ENCODE results near the gene CHCHD1.
A peak's percentile ranks its signal among the peaks of the same experiment; 100 is the strongest.
"Not testable (repeated sequence)": the region's sequence is repeated elsewhere in the genome, so short reads cannot be mapped to it uniquely, and the experiment has no call there.

The CHCHD1 gene

DNA sequence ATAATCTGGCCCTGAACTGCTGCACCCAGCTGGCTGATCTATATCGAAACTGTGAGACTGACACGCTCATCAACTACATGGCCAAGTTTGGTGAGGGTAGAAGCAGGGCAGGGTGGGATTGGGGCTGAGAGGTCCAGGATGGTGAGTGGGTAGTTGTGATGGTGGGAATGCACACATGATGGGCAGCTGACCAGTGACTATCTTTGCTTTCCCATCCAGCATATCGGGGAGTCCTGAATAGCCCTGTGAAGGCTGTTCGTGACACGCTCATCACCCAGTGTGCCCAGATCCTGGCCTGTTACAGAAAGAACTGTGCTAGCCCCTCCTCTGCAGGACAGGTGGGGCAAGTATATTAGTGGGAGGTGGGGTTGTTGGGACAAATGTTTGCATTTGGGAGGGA is 12.5 kb upstream of the CHCHD1 start:
- DNase-seq (ENCODE audit: low spot score) = no peak

DNA sequence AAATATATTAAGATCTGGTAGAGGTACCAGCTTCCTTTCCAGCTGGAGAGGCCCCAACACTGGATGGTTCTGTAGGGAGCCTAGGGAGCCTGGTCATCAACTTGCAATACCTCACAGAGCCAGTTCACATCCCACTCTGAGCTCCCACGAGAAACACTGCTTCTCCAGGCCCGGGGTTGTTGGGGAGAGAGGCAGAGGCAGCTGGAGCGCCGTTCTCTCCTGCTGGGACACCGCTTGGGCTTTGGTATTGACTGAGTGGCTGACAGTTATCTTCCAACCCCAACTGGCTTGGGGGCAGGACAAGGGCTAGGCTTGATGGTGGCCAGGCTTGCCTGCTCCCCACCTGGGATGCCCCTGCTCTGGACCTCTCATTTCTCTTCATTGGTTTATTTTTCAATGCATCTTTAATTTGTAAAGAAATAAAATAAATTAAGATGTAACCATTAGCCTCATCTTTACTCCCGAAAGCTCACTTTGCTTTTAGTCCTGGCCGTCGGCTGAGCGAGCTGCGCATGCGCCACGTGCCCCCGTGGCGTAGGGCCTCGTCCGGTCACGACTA is 10.0 kb upstream of the CHCHD1 start:
- peak; percentile 80 for DNase-seq (ENCODE audit: low spot score)

DNA sequence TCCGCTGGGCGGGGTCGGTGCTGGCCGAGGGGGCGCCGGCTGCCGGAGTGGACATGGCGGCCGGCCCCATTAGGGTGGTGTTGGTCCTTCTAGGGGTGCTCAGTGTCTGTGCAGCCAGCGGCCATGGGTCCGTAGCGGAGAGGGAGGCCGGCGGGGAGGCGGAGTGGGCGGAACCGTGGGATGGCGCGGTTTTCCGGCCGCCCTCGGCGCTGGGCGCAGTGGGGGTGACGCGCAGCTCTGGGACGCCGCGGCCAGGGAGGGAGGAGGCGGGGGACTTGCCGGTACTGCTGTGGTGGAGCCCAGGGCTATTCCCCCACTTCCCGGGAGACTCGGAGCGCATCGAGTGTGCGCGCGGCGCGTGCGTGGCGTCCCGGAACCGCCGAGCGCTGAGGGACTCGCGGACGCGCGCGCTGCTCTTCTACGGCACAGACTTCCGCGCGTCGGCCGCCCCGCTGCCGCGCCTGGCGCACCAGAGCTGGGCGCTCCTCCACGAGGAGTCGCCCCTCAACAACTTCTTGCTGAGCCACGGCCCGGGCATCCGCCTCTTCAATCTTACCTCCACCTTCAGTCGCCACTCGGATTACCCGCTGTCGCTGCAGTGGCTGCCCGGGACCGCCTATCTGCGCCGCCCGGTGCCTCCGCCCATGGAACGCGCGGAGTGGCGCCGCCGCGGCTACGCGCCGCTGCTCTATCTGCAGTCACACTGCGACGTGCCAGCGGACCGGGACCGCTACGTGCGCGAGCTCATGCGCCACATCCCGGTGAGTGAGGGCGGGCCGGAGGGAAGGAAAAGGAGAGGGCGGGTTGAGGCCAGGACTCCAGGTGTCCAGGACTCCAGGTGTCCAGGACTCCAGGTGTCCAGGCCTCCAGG is 9.3 kb upstream of the CHCHD1 start:
- peak; percentile 85 for DNase-seq (ENCODE audit: low spot score)

DNA sequence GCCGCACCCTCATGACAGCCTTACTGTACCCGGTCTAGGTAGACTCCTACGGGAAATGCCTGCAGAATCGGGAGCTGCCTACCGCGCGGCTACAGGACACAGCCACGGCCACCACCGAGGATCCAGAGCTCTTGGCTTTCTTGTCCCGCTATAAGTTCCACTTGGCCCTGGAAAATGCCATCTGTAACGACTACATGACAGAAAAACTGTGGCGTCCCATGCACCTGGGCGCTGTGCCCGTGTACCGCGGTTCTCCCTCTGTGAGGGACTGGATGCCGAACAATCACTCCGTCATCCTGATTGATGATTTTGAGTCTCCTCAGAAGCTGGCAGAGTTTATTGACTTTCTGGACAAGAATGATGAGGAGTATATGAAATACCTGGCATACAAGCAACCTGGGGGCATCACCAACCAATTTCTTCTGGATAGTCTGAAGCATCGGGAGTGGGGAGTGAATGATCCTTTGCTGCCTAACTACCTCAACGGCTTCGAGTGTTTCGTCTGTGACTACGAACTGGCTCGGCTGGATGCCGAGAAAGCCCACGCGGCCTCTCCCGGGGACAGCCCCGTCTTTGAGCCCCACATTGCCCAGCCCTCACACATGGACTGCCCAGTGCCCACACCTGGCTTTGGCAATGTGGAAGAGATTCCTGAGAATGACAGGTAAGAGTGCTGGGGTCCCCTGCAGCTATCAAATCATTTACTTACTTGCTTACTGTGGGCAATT is 8.5 kb upstream of the CHCHD1 start:
- no peak for DNase-seq (ENCODE audit: low spot score)

DNA sequence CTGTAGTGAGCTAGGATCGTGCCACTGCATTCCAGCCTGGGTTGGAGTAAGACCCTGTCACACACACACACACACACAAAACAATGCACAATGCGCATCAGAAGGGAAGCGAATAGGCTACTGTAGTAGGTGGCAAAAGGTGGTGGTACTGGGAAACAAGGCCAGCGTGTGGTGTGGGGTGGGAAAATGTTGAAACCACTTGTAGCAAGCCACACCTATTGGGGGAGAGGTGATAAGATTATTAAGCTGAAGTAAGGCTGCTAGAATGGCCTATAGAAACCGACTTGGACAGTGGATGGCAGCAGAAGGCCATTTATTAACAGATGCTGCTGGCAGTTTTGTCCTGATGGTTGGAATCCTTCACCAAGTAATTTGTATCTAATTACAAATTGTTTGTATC is 7.2 kb upstream of the CHCHD1 start:
- peak; percentile 63 for DNase-seq (ENCODE audit: low spot score)

DNA sequence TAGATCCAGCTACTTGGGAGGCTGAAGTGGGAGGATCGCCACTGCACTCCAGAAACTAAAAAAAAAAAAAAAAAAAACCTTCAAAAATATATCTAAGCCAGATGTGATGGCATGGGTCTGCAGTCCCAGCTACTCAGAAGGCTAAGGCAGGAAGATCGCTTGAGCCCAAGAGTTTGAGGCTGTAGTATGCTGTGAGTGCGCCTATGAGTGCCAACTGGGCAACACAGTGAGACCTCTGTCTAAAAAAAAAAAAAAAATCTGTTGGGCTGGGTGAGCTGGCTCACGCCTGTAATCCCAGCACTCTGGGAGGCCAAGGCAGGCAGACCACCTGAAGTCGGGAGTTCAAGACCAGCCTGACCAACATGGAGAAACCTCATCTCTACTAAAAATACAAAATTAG is 2.8 kb upstream of the CHCHD1 start:
- DNase-seq (ENCODE audit: low spot score) = no peak

DNA sequence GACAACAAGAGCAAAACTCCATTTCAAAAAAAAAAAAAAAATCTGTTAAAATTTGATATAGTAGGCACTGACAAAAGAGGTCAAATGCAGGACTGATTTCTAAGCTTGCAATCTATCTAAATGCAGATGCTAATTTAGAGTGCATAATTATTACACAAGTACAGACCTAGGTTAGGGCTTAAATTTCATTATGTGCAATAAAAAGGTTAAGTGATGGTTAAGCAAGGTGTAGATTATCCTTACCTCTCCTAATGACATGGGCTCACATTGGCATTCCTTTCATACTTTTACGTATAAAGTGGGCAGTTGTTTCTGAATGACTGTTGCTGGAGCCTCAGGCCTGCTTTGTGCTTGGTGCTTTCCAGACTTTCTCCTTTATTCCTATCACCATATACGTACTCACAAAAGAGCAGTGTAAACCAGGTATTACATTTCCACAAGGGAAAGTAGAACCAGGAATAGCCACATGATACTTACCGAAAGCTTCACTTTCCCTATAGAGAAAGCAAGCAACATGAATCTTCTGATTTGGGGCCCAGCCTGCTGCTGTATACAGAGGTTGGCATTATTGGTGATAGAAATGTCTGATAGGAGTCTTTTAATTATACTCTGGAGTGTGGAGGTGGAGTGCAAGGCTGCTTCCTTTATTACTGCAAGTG is 2.2 kb upstream of the CHCHD1 start:
- no peak for DNase-seq (ENCODE audit: low spot score)

DNA sequence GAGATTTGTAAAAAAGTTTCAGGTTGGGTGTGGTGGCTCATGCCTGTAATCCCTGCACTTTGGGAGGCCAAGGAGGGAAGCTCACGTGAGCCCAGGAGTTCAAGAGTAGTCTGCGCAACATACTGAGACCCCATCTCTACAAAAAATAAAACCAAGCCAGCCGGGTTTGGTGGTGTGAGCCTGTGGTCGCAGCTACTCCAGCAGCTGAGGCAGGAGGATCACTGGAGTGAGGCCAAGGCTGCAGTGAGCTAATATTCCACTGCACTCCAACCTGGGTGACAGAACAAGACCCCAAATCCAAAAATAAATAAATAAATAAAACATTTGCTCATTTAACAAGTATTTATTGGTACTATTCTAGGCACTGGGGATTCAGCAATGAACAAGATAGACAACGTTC is 1.5 kb upstream of the CHCHD1 start:
- DNase-seq (ENCODE audit: low spot score) = no peak

DNA sequence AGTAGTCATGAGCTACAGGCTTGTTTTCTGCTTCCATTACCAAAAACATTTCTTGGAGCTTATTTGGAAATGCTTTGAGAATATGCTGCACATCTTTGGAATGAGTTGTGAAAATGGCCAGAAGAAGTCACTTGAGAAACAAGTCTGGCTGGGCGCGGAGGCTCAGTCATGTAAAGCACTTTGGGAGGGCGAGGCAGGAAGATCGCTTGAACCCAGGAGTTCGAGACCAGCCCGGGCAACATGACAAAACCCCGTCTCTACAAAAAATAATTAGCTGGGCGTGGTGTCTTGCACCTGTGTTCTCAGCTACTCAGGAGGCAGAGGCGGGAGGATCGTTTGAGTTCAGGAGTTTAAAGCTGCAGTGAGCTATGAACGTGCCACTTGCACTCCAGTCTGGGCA is 882 bp upstream of the CHCHD1 start:
- DNase-seq (ENCODE audit: low spot score) = no peak

DNA sequence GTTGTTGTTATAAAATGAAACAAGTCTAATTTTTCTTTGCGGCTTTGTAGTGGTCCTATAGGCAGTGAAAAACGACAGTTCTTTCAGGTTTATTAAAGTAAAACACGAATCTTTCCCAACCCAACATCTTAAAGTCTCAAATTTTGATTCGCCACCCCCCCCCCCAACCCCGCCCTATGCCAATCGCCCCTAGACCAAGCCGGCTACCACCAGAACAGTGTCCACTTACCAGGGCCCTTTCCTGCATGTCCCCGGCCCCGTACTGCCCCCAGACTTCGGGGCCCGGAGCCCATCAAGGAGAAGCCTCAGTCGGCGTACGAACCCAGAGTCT is 335 bp upstream of the CHCHD1 start:
- no peak for DNase-seq (ENCODE audit: low spot score)

DNA sequence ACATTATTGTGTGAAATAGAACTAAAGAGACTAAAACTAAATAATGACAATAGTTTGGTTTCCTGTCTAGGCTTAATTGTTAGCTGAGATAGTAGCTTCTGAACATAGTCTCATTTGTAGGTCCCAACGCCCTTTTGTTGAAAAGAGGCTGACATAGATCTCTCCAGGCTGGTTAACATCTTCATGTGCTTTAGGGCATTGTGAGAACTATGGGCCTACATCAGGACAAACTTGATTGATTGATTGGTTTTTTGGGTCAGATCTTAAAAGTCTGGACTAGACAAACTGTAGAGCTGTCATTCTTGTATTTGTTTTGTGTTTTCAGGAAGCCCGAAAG is 869 bp downstream of the CHCHD1 start:
- DNase-seq (ENCODE audit: low spot score) = no peak

DNA sequence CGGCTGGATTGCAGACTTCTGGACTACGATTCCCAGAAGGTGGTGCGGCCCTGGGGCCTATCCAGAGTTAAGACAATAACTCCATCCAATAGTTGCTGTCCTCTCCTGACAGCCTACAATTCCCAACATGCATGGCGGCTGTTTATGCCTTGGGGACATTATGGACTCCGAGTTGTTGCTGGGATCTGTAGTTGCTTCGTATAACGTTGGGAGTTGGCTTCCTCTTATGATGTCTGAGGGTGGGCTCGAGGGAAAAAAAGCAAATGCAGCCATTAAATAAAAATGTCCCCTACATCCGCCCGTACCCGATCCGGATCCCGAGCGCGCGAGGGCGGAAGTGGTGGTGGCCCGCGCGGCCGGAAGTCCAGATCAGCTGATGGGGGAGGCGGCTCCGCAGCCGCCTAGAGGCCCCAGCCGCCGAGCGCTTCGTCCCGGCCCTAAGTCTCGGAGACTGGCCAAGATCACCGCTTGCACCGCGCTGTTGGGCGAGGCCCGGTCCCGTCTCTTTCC is 3.4 kb downstream of the CHCHD1 start, which contains the start of gene ZSWIM8:
Gene ZSWIM8 (plus strand): TSS at position 396 of the 510 bp plus-strand sequence. CDS start 273 bp downstream, outside the sequence.
- peak; percentile 89 for DNase-seq (ENCODE audit: low spot score)

DNA sequence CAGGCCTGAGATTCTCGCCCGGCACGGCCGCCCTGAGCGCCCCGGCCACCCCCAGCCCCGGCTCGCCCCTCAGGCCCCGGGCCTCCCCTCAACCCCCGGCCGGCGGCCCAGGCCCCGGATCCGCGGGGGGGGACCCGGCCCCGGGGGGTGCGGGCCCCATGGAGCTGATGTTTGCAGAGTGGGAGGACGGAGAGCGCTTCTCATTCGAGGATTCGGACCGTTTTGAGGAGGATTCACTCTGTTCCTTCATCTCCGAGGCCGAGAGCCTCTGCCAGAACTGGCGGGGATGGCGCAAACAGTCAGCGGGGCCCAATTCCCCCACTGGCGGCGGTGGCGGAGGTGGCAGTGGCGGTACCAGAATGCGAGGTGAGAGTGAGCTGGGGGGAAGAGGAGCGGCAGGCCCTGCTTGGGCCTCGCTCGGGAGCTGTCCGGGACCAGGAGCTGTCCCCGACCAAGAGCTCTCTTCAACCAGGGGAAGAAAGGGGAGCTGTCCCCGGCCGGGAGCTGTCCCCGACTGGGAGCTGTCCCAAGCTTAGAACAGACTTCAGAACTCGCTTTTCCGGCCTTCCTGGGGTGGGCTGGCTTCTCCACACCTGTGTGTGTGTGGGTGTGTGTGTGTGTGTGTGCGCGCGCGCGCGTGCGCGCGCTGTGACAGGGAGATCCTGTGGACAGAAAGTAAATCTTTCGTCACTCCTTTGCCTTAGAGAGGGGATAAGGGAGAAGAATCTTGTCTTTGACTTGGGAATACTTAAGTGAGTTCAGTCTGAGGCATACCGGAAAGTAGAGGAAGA is 4.1 kb downstream of the CHCHD1 start:
- DNase-seq (ENCODE audit: low spot score) = peak; percentile 41

DNA sequence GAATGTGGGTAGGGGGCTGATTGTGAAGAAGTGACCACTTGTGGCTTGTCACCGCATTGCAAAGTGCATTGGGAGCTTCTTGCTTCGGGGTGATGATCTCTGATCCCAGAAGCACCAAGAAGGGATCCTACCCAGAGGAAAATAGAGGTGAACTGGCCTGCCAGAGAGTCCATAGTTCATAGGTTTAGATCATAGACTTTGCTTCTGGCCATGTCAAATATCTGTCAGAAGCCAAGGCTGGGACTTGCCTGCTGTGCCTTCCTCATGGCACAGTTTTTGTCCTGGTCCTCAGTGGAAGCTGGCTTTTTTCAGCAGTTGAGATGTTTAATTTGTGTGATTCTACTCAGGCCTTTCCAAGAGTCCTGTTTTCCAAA is 4.7 kb downstream of the CHCHD1 start:
- DNase-seq (ENCODE audit: low spot score) = no peak

DNA sequence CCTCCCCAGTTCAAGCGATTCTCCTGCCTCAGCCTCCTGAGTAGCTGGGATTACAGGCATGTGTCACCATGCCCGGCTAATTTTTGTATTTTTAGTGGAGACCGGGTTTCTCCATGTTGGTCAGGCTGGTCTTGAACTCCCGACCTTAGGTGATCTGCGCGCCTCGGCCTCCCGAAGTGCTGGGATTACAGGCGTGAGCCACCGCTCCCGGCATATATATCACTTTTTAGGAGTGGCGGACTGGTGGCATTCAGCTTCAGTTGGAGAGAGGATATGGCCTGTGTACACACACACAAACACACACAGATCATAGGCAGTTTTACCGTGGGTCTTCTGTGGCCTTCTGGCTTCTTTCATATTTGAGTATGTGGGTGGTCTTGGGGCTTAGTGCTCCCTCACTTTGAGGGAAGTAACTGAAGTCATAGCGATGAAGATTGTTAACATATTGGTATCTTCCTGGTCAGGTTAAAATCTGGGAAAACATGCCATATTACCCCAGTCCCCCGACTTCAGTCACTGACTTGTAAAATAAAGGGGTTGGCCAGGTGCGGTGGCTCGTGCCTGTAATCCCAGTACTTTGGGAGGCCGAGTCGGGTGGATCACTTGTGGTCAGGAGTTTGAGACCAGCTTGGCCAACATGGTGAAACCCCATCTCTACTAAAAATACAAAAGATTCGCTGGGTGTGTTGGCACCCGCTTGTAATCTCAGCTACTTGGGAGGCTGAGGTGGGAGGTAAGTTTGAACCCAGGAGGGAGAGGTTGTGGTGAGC is 5.4 kb downstream of the CHCHD1 start:
- DNase-seq (ENCODE audit: low spot score) = not testable (repeated sequence)

DNA sequence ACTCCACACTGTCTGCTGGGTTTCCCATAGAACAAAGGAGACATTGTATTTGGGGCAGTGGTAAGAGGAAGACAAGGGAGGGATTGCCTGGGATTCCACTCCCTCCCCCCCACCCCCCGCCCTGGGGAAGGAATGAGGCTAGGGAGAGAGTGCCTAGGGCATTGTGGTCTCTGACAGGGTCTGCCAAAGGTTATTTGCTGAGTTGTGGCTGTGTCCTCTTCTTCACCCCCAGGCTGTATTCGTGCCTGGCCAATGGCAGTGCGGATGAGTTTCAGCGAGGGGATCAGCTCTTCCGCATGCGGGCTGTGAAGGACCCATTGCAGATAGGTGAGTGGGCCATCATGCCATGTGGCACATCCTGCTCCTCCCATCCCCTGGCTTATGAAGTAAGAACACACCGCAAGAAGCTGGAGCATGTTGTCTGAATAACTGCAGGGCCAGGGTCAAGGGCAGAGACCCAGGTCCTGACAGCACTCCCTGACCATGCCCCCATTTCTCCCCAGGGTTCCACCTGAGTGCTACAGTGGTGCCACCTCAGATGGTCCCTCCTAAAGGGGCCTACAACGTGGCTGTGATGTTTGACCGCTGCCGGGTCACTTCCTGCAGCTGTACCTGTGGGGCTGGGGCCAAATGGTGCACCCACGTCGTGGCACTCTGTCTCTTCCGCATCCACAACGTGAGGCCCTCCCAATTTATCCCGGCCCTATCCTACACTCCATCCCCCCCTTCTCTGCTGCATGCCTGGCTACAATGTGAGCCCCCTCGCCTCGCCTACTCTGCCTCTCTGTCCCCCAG is 7.2 kb downstream of the CHCHD1 start:
- DNase-seq (ENCODE audit: low spot score) = no peak

DNA sequence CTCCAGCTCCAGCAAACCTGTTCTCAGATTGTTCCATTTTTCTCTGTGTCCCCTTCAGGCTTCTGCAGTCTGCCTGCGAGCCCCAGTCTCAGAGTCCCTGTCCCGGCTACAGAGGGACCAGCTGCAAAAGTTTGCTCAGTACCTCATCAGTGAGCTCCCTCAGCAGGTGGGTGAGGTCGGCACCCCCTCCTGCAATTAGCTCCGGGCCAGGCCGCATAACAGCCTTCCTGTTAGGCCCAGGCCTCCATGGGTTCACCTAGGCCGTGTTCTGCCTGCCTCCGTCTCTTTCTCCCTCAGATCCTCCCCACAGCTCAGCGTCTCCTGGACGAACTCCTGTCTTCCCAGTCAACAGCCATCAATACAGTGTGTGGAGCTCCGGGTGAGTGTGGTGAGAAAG is 7.8 kb downstream of the CHCHD1 start:
- DNase-seq (ENCODE audit: low spot score) = no peak

DNA sequence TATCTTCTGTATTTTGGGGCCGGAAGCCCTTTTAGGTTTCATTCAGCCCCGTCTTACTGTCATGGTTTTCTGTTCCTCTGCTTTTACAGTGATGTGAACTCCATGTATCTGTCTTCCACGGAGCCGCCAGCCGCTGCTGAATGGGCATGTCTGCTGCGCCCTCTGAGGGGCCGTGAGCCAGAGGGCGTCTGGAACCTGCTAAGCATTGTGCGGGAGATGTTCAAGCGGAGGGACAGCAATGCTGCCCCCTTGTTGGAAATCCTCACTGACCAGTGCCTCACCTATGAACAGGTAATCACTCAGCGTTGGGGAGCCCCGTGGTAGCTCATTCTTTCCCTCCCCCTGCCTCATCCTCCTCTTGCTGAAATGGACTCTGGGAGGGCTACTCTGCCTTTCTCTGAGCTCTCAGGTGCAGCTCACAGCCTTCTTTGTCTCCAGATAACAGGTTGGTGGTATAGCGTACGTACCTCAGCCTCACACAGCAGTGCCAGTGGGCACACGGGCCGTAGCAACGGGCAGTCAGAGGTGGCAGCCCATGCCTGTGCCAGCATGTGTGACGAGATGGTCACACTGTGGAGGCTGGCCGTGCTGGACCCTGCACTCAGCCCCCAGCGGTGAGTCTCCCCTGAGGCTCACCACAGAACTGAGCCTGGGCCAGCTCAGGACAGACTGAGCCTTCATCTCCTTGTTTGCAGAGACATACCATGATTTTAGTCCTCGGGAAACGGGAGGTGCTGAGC is 9.2 kb downstream of the CHCHD1 start:
- DNase-seq (ENCODE audit: low spot score) = no peak

DNA sequence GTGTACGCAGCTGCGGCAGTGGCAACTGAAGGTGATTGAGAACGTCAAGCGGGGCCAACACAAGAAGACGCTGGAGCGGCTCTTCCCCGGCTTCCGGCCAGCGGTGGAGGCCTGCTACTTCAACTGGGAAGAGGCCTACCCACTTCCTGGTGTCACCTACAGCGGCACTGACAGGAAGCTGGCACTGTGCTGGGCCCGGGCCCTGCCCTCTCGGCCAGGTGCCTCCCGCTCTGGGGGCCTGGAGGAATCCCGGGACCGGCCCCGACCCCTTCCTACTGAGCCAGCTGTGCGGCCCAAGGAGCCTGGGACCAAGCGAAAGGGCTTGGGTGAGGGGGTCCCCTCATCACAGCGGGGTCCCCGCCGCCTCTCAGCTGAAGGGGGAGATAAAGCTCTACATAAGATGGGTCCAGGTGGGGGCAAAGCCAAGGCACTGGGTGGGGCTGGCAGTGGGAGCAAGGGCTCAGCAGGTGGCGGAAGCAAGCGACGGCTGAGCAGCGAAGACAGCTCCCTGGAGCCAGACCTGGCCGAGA is 10.1 kb downstream of the CHCHD1 start:
- no peak for DNase-seq (ENCODE audit: low spot score)

Data from CD4-positive, alpha-beta T cell treated with Interleukin-2 at 100 ng/mL for 4 hours (primary cell).